NCI-H345 treated with DMSO at 0.1 percent for 48 hours (cell line): ENCODE results near the gene ELFN1.

Experiments
- DNase-seq: peaks from one replicate; lab custom pipeline; 2025; ENCODE audit not compliant: unreplicated experiment; lab: John Stamatoyannopoulos, UW

Gene ELFN1

DNA sequence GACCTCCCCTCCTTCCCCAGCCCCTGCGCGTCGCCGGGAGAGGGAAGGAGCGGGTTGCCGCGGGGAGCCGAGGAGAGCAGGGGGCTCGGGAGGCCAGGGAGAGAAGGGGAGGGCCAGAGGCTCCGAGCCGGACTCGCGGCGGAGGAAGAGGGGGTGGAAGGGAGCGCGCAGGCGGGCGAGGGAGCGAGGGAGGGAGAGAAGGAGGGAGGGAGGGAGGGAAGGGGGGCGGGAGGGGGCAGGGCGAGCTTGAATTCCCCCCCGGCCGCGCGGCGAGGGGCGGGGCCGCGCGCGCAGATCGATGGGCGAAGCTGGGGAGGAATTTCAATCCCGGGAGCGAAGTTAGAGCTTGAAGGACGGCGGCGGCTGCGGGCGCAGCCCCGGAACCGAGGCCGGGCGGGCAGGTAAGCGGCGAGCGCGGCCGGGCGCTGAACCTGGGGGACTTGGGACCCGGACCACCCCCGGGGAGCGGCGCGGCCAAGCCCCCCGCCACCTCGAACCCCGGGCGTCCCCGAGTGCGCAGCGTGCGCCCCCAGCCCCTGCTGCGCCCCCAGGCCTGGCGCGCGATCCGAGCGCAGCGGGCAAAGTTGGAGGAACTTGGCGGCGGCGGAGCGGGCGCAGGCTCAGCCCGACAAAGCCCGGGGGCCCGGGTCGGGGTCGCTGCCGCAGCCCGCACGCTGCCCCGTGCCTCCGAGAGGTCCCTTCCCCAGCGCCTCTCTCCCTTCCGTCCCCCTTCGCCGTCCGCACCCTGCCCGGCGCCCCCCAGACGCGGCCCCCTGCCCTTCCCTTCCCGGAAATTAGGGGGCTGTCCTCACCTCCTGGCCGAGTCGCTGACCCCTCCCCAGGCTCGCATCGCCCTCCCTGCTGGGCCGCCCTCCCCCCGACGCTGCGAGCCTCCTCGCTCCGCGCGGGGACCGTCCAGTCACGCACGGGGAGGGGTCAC is at the start of gene ELFN1:
TSS of gene ELFN1 (plus strand) at position 324 of the 940 bp plus-strand sequence. CDS start 74,320 bp downstream, outside the sequence.
- no peak for DNase-seq

- DNase-seq = no peak
Measured at GRCh38 chr7:1620835-1621234, 49.2 kb upstream of the ELFN1 start.

DNA sequence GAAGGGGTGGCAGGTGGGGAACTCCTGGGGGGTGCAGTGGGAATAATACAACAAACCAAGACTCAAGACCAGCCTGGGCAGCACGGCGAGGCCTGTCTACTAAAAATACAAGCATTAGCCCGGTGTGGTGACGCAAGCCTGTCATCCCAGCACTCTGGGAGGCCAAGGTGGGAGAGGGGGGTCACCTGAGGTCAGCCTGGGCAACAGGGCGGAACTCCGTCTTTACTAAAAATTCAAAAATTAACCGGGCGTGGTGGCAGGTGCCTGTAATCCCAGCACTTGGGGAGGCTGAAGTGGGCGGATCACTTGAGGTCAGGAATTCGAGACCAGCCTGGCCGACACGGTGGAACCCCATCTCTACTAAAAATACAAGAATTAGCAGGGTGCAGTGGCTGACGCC is 48.4 kb upstream of the ELFN1 start:
- no peak for DNase-seq

- DNase-seq = no peak
Measured at GRCh38 chr7:1622441-1622840, 47.6 kb upstream of the ELFN1 start.

DNA sequence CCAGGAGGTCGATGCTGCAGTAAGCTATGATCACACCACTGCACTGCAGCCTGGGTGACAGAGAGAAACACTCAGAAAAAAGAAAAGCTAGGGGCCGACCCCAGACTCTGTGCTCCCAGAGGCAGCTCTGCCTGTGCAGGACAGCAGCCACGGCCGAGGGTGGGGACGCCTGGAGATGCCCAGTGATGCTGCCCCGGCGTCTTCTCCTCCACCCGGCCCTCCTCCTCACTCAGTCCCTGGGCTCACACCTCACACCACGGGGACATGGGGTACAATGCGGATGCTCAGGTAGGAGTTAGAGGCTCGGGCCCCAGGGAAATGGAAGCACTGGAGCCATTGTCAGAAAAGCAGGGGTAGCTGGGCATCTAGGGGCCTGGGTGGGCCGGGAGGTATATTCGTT is 46.3 kb upstream of the ELFN1 start:
- DNase-seq = no peak

DNA sequence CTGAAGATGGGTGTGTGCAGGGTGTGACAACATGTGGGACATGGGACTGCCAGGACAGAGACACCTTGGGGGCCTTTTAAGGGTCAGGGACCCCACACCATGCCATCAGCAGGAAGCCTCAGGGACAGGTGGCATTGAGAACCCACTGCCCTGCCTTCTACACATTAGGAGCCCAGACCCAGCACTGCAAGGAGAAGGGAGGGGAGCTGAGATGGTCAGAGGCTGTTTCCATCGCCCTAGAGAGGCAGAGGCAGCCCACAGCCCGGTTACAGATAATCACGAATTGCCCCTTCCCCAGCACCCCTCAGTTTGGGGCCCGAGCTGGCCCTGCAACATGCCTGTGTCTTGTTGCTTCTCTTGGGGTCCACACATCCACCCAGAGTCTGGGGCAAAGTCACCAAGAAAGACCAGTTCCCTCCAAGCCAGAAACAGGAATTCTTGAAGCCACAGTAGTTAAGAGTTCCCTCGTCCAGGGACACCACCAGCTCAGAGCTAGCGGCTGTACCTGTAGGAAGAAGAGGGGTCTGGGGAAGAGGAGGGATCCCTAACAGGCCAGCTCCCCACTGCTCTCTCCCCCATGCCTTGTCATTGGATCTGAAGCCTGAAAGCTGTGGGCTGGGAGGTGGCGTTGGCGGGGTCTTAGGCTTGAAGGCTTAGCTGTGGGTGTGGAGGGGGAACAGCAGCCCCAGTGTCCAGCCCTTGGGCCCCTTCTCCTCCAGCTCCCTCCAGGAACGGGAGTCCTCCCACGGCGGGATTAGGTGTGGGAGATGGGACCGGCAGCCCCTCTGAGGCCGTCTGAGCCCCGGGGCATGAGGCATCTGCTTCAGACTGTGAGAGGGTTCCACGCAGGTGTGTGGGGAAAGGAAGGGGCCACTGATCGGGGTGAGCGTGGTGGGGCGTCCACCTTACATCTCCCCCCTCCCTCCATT is 44.8 kb upstream of the ELFN1 start:
- no peak for DNase-seq

DNA sequence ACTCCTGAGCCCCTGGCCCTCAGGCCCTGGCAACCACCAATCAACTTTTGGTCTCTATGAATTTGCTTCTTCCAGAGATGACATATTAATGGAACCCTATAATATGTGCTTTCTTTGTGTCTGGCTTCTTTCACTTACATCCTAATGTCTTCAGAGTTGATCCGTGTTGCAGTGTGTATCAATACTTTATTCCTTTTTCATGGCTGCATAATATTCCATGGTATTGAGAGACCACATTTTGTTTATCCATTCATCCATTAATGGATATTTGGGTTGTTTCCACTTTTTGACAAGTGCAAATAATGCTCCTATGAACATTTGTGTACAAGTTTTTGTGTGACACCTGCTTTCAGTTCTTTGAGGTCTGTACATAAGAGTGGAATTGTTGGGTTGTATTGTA is 43.3 kb upstream of the ELFN1 start:
- DNase-seq = no peak

DNA sequence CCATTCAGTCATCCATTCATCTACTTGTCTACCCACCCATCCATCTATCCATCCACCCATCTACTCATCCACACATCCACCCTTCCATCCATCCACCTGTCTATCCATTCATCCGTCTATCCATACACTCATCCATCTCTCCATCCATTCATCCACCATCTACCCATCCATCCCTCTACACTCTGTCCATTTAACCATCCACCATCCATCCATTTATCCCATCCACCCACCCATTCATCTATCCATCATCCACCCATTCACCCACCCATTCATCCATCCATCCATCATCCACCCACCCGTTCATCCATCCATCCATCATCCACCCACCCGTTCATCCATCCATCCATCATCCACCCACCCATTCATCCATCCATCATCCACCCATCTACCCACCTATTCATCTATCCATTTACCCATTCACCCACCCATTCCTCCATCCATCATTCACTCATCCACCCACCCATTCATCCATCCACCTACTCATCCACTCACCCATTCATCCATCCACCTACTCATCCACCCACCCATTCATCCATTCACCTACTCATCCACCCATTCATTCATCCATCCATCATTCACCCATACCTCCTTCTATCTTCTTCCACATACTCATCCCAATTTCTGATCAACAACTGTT is 39.3 kb upstream of the ELFN1 start:
- no peak for DNase-seq

DNA sequence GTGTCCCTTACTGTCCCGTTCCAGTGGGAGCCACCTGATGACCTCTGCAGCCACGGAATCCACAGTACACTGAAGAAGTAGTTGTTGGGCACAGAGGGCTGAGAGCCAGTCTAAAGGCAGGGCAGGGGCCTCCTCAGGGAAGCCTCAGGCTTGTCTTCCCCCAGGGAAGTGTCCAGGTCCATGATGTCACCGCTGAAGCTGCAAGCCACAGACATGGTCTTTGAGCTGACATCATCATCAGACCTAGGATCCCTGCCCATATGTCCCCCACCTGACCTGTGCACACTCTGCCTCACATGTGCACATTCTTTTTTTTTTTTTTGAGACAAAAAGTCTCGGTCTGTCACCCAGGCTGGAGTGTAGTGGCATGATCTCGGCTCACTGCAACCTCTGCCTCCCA is 38.4 kb upstream of the ELFN1 start:
- no peak for DNase-seq

DNA sequence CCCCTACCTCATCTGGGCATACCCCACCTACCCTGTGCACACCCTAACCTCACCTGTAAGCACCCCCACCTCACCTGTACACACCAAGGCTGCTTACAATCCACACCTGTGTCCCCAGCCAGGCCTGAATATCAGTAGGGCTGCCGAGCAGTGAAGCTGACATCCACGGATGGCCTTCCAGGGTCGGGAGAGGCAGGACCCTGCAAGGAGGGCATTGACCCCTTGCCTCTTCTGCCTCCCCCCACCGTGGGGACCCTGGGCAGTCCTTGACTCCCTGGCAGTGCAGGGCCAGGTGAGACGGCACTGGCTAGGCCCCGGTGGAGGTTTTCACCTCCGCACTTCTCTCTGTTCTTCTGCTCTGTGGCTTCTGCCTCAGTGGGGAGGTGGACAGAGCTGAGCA is 37.6 kb upstream of the ELFN1 start:
- DNase-seq = no peak

DNA sequence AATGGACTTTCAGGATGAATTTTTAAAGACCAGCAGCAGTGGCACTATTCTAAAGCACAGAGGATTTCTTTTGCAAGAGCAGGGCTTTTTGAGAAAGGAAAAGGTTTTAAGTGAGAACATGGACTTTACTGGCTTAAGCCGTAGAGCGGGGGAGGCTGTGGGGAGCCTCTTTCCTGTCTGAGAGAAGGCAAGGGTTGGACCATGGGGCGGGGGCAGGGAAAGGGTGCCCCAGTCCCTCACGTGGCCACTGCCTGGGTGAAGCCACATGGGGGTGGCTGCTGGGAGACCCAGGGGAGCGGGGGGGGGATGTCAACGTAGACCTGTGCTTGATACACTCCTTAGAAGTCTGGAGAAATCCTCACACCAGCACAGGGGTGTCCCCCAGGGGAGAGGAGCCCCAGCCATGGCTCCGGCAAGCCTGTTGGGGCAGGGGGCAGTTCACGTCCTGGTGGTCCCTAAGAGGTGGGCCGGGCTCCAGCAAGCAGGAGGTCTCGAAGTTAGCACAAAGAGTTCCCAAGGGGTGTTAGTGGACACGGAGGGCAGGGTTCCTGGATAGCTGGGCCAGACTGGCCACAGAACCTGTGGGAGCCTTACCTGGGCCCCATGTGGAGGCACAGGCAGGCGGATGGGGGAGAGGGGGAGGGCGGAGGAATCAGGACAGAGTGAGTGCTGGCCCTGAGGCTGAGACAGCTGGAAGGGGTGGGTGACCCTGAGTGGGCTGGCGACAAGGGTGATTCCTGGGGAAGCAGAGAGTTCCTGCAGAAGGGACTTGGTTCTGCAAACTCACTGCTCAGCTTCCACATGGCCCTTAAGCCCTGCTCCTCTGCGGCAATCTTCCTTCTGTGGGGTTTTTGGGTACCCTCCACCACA is 36.9 kb upstream of the ELFN1 start:
- DNase-seq = no peak

DNA sequence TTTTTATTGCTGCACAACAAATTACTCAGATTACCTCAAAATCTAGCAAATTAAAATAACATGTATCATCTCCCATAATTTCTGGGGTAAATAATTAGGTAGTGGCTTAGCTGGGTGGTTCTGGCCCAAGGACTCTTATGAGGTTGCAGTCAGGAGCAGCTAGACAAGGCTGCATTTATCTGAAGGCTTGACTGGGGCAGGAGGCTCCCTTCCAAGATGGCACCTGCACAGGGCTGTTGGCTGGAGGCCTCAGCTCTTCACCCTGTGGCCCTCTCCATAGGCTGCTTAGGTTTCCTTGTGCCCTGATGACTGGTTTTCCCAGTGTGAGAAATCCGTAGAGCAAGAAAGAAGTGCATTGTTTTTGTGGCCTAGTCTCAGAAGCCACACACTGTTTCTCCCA is 34.7 kb upstream of the ELFN1 start:
- DNase-seq = no peak

DNA sequence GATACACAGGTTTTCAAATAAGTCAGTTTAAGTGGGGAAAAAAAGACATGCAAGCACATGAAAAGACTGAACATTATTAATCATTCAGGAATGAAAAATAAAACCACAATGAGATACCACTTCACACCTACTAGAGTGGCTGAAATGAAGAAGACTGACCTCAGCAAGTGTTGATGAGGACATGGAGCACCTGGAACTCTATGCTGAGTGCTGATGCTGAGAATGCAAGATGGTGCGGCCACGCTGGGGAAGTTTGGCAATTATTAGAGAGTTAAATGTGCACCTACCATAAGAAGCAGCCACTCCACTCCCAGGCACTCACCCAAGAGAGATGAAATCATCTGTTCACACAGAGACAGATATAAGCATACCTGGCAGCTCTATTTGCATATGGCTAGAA is 32.9 kb upstream of the ELFN1 start:
- no peak for DNase-seq

GRCh38 chr7:1638215-1638661 is 31.8 kb upstream of the ELFN1 start:
- DNase-seq = no peak

DNA sequence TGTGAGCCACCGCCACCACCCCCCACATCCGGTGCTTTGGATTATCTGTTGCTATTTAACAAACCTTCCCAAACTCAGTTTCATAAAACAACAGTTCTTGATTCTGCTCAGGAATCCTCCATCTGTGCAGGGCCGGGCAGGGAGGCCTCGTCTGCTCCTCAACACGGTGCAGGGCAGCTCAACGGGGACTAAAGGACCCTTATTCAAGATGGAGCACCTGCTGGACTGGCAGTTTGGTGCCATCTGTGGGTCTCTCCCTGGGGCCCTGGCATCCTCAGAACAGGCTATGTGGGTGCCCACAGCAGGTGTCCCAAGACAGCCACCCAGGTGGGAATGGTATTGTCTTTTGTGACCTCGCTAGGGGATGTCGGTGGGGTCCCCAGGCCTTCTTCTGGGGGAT is 31.0 kb upstream of the ELFN1 start:
- DNase-seq = no peak

DNA sequence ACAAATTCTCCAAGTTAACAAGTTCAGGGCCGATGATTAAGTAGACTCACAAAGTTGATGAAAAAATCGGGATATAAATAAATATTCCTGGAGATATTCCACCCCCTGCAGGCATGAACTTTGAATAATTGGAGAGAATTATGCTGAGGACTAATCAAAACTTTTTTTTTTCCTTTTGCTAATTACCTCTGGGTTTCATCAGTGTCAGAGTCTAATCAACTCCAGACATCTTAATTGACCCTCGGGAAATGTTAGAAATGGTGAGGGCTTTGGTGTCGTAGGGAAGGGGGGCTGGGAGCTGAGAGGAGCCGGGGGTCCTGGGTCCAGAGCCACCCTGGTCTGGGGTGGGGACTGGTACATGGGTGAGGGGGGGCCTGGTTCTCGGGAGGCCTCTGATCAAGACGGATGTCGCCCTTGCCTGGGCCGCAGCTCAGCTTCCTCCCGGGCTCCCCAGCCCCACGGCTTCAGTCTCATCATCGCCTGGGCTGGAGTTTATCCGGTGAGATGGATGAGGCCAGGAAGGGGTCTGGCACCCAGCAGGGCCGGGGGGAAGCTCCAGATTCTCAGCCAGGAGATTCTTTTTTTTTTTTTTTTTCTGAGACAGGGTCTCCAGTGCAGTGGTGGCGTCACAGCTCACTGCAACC is 30.4 kb upstream of the ELFN1 start:
- DNase-seq = no peak

- DNase-seq = no peak
Measured at GRCh38 chr7:1640376-1641172, 29.5 kb upstream of the ELFN1 start.

GRCh38 chr7:1641173-1641572 is 28.9 kb upstream of the ELFN1 start:
- no peak for DNase-seq

GRCh38 chr7:1641661-1642260 is 28.3 kb upstream of the ELFN1 start:
- no peak for DNase-seq
